Activated naive CD4-positive, alpha-beta T cell treated with anti-CD3 and anti-CD28 coated beads, Interleukin-2, amount 50 U/mL, for 72 hours (primary cell): ENCODE measurements around the gene DIS3L2. TPM values are rescaled to one million over a fixed set of nuclear protein-coding genes. Genes with fewer than 3 reads are reported as not detected.

Experiments used
- ATAC-seq, 2 donors: fragments of 150-1000 bp; cut with Tn5 transposase; 2 replicates each; pipeline ENCODE4 v1.10.0; 2021; ENCODE audit warnings: mild to moderate bottlenecking in 2 of 2, moderate library complexity in 2 of 2
- DNase-seq, 2 donors: peaks; one replicate each; pipeline ENCODE4 v3.0.0; 2021 to 2022; ENCODE audit warnings: low spot score in 2 of 2
- H3K27ac Mint-ChIP-seq, 2 donors: one replicate each; pipeline ENCODE4 v1.8.0; 2022; ENCODE audit warnings: mild to moderate bottlenecking in 2 of 2, mixed read lengths in 2 of 2
- H3K36me3 Mint-ChIP-seq, 2 donors: one replicate each; pipeline ENCODE4 v1.8.0; 2022; ENCODE audit warnings: mixed read lengths in 2 of 2
- H3K9me3 Mint-ChIP-seq, 2 donors: one replicate each; pipeline ENCODE4 v1.8.0; 2022; ENCODE audit warnings: mixed read lengths in 2 of 2
- total RNA-seq, 2 donors: library from RNA; stranded (reverse); gene quantifications; one replicate each; pipeline ENCODE4 v1.2.3, GENCODE V29; 2022

DIS3L2 gene
- total RNA-seq, 2 donors from 2014 or later: 19.9 to 44.0 TPM

GRCh38 chr2:232228971-232229894 lies 267.7 kb downstream of the DIS3L2 start:
- ATAC-seq: no peak
- H3K27ac Mint-ChIP-seq: peak overlapping the region; percentile 15 to 20
- H3K36me3 Mint-ChIP-seq: no peaks in the 10 kb centered on the region
- no peaks in the 10 kb centered on the region for H3K9me3 Mint-ChIP-seq
- no peak for DNase-seq

- Mint-ChIP-seq H3K27ac (no peak overlapping the region), H3K9me3 (no peaks in the 10 kb centered on the region), H3K36me3 (no peaks in the 10 kb centered on the region)
- DNase-seq: no peak
- ATAC-seq: no peak
Observed at GRCh38 chr2:232229911-232230310, 268.4 kb downstream of the DIS3L2 start.

- H3K27ac Mint-ChIP-seq: no peak overlapping the region
Observed at GRCh38 chr2:232230560-232230959, 269.0 kb downstream of the DIS3L2 start.

GRCh38 chr2:232231554-232231953 lies 270.0 kb downstream of the DIS3L2 start:
- ATAC-seq: no peak
- H3K27ac Mint-ChIP-seq: peak overlapping the region; percentile 1 to 52
- H3K36me3 Mint-ChIP-seq: no peaks in the 10 kb centered on the region
- DNase-seq: no peak
- no peaks in the 10 kb centered on the region for H3K9me3 Mint-ChIP-seq

More at GRCh38 chr2:232230560-232230959, 269.0 kb downstream of the DIS3L2 start:
- ATAC-seq (peak; percentile 40 to 48), DNase-seq (peak in 1 of 2 donors; percentile 25)
- Mint-ChIP-seq H3K9me3 (no peaks in the 10 kb centered on the region), H3K36me3 (no peaks in the 10 kb centered on the region)

GRCh38 chr2:232232915-232233314 lies 271.4 kb downstream of the DIS3L2 start:
- DNase-seq (no peak), ATAC-seq (no peak)
- Mint-ChIP-seq H3K27ac (peak overlapping the region; percentile 52 to 53), H3K36me3 (no peaks in the 10 kb centered on the region), H3K9me3 (no peaks in the 10 kb centered on the region)

GRCh38 chr2:232234922-232235615 lies 273.6 kb downstream of the DIS3L2 start:
- DNase-seq (no peak), ATAC-seq (no peak)
- Mint-ChIP-seq H3K36me3 (peaks cover 0 to 17% of the 10 kb centered on the region in 2 donors), H3K9me3 (no peaks in the 10 kb centered on the region), H3K27ac (no peak overlapping the region)

GRCh38 chr2:232235716-232236115 lies 274.2 kb downstream of the DIS3L2 start:
- DNase-seq (no peak), ATAC-seq (no peak)
- H3K36me3 Mint-ChIP-seq: peaks cover 0 to 20% of the 10 kb centered on the region in 2 donors
- no peaks in the 10 kb centered on the region for H3K9me3 Mint-ChIP-seq
- peak overlapping the region in 1 of 2 donors; percentile 21 for H3K27ac Mint-ChIP-seq

GRCh38 chr2:232236200-232236599 lies 274.7 kb downstream of the DIS3L2 start:
- H3K36me3 Mint-ChIP-seq: peaks cover 0 to 20% of the 10 kb centered on the region in 2 donors
- ATAC-seq (peak; percentile 65 to 79), DNase-seq (no peak)
- H3K27ac Mint-ChIP-seq: peak overlapping the region in 1 of 2 donors; percentile 21
- no peaks in the 10 kb centered on the region for H3K9me3 Mint-ChIP-seq

GRCh38 chr2:232237464-232237863 lies 276.0 kb downstream of the DIS3L2 start:
- Mint-ChIP-seq H3K36me3 (peaks cover 0 to 20% of the 10 kb centered on the region in 2 donors), H3K27ac (peak overlapping the region in 1 of 2 donors; percentile 87), H3K9me3 (no peaks in the 10 kb centered on the region)
- ATAC-seq (no peak), DNase-seq (no peak)

- Mint-ChIP-seq H3K36me3 (peaks cover 0 to 20% of the 10 kb centered on the region in 2 donors), H3K9me3 (no peaks in the 10 kb centered on the region), H3K27ac (peak overlapping the region; percentile 34 to 87)
- DNase-seq (no peak), ATAC-seq (peak in 1 of 2 donors; percentile 11)
Observed at GRCh38 chr2:232238108-232238507, 276.6 kb downstream of the DIS3L2 start.

GRCh38 chr2:232238596-232238995 lies 277.1 kb downstream of the DIS3L2 start:
- DNase-seq (no peak), ATAC-seq (no peak)
- peak overlapping the region; percentile 27 to 87 for H3K27ac Mint-ChIP-seq
- H3K36me3 Mint-ChIP-seq: peaks cover 0 to 20% of the 10 kb centered on the region in 2 donors
- H3K9me3 Mint-ChIP-seq: no peaks in the 10 kb centered on the region

- peaks cover 0 to 20% of the 10 kb centered on the region in 2 donors for H3K36me3 Mint-ChIP-seq
Observed at GRCh38 chr2:232239951-232240681, 278.6 kb downstream of the DIS3L2 start.

GRCh38 chr2:232240906-232241305 lies 279.4 kb downstream of the DIS3L2 start:
- no peaks in the 10 kb centered on the region for H3K9me3 Mint-ChIP-seq
- peak overlapping the region; percentile 87 to 93 for H3K27ac Mint-ChIP-seq
- H3K36me3 Mint-ChIP-seq: peaks cover 0 to 20% of the 10 kb centered on the region in 2 donors
- DNase-seq (no peak), ATAC-seq (no peak)

More at GRCh38 chr2:232239951-232240681, 278.6 kb downstream of the DIS3L2 start:
- ATAC-seq: peak; percentile 78 to 83
- DNase-seq: peak; percentile 39 to 57
- Mint-ChIP-seq H3K27ac (peak overlapping the region; percentile 87 to 93), H3K9me3 (no peaks in the 10 kb centered on the region)

GRCh38 chr2:232242316-232242715 lies 280.8 kb downstream of the DIS3L2 start:
- ATAC-seq: no peak
- no peak for DNase-seq
- Mint-ChIP-seq H3K9me3 (no peaks in the 10 kb centered on the region), H3K36me3 (peaks cover 0 to 20% of the 10 kb centered on the region in 2 donors), H3K27ac (no peak overlapping the region)

GRCh38 chr2:232245111-232245510 lies 283.6 kb downstream of the DIS3L2 start:
- Mint-ChIP-seq H3K9me3 (no peaks in the 10 kb centered on the region), H3K27ac (no peak overlapping the region), H3K36me3 (peaks cover 0 to 2% of the 10 kb centered on the region in 2 donors)
- ATAC-seq: no peak
- DNase-seq: no peak

- no peak for DNase-seq
- Mint-ChIP-seq H3K9me3 (no peaks in the 10 kb centered on the region), H3K27ac (no peak overlapping the region), H3K36me3 (peaks cover 0 to 5% of the 10 kb centered on the region in 2 donors)
- ATAC-seq: no peak
Observed at GRCh38 chr2:232246245-232246644, 284.7 kb downstream of the DIS3L2 start.
